Endometrial microvascular endothelial cells (primary cell): ENCODE measurements around the gene PGM2. TPM values are rescaled to one million over a fixed set of nuclear protein-coding genes. Genes with fewer than 3 reads are reported as not detected.

ENCODE experiments used
- total RNA-seq: library from RNA; depleted of rRNA; stranded (reverse); fragments of >200 nt; gene quantifications from one replicate; pipeline ENCODE4 v1.2.3, GENCODE V29; 2015; ENCODE audit errors: inconsistent ontology term

PGM2 gene
- total RNA-seq, 1 donor from 2014 or later: 123 TPM

Other genes starting within 250 kb of the PGM2 start
- 214 TPM for gene RELL1, start 140.3 kb upstream of the PGM2 start, total RNA-seq
- 194 TPM for gene TBC1D1, start 64.4 kb downstream of the PGM2 start, total RNA-seq
- gene PTTG2, start 133.7 kb downstream of the PGM2 start, total RNA-seq: not detected